Progenitor cell of endocrine pancreas (in vitro differentiated cells): Measurements from ENCODE around the gene OR13C8. TPM values are rescaled to one million over a fixed set of nuclear protein-coding genes. Genes with fewer than 3 reads are reported as not detected.

Source experiments
- DNase-seq: peaks from one replicate; pipeline ENCODE4 v3.0.0; 2021; ENCODE audit warnings: low spot score; ENCODE audit not compliant: unreplicated experiment
- H3K27ac Mint-ChIP-seq: 2 replicates; pipeline ENCODE4 v1.8.0; 2021; ENCODE audit warnings: mild to moderate bottlenecking, moderate library complexity, mixed read lengths
- H3K27me3 Mint-ChIP-seq: 2 replicates; pipeline ENCODE4 v1.8.0; 2021; ENCODE audit warnings: mixed read lengths
- H3K36me3 Mint-ChIP-seq: 2 replicates; pipeline ENCODE4 v1.8.0; 2022; ENCODE audit warnings: mixed read lengths; ENCODE audit not compliant: insufficient read depth
- H3K4me1 Mint-ChIP-seq: 2 replicates; pipeline ENCODE4 v1.8.0; 2021; ENCODE audit warnings: low read depth, mixed read lengths
- H3K4me3 Mint-ChIP-seq: 2 replicates; pipeline ENCODE4 v1.8.0; 2021; ENCODE audit warnings: low read depth, mild to moderate bottlenecking, moderate library complexity, mixed read lengths
- H3K9me3 Mint-ChIP-seq: 2 replicates; pipeline ENCODE4 v1.8.0; 2021; ENCODE audit warnings: low read depth, mixed read lengths
- total RNA-seq: library from RNA; stranded (reverse); gene quantifications from 2 replicates; pipeline ENCODE4 v1.2.1, GENCODE V29; 2021
- TF ChIP-seq, protein P1 (sequence below): fragments of 200-600 bp; sonication (generic); IDR thresholded peaks from one replicate; pipeline ENCODE4 v1.5.0; 2021; ENCODE audit warnings: antibody characterized with exemption, mild to moderate bottlenecking; ENCODE audit not compliant: unreplicated experiment

OR13C8 gene
- total RNA-seq, 1 donor from 2014 or later = not detected

GRCh38 chr9:104553261-104553660 lies 15.7 kb upstream of the OR13C8 start:
- Mint-ChIP-seq H3K9me3 (peaks cover 9% of the 10 kb centered on the region), H3K4me1 (no peaks in the 10 kb centered on the region), H3K4me3 (no peak overlapping the region), H3K27me3 (no peaks in the 10 kb centered on the region), H3K27ac (no peak overlapping the region), H3K36me3 (no peaks in the 10 kb centered on the region)
- TF ChIP-seq, protein P1, sequence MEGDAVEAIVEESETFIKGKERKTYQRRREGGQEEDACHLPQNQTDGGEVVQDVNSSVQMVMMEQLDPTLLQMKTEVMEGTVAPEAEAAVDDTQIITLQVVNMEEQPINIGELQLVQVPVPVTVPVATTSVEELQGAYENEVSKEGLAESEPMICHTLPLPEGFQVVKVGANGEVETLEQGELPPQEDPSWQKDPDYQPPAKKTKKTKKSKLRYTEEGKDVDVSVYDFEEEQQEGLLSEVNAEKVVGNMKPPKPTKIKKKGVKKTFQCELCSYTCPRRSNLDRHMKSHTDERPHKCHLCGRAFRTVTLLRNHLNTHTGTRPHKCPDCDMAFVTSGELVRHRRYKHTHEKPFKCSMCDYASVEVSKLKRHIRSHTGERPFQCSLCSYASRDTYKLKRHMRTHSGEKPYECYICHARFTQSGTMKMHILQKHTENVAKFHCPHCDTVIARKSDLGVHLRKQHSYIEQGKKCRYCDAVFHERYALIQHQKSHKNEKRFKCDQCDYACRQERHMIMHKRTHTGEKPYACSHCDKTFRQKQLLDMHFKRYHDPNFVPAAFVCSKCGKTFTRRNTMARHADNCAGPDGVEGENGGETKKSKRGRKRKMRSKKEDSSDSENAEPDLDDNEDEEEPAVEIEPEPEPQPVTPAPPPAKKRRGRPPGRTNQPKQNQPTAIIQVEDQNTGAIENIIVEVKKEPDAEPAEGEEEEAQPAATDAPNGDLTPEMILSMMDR = no peak
- no peak for DNase-seq

DNA sequence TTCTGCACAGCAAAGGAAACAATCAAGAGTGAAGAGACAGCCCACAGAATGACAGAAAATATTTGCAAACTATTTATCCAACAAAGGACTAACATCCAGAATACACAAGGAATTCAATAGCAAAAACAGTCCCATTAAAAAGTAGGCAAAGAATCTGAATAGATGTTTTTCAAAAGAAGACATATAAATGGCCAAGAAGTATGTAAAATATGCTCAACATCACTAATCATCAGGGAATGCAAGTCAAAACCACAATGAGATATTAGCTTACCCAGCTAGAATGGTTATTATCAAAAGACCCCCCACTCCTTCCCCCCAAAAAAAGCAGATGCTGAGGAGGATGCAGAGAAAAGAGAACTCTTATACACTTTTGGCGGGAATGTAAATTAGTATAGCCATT lies 13.4 kb upstream of the OR13C8 start:
- H3K27ac Mint-ChIP-seq = no peak overlapping the region
- H3K36me3 Mint-ChIP-seq = peaks cover 1% of the 10 kb centered on the region
- H3K4me1 Mint-ChIP-seq = no peaks in the 10 kb centered on the region
- H3K9me3 Mint-ChIP-seq = peaks cover 19% of the 10 kb centered on the region
- H3K27me3 Mint-ChIP-seq = no peaks in the 10 kb centered on the region
- no peak for DNase-seq
- H3K4me3 Mint-ChIP-seq = no peak overlapping the region
- TF ChIP-seq, protein P1 = no peak

DNA sequence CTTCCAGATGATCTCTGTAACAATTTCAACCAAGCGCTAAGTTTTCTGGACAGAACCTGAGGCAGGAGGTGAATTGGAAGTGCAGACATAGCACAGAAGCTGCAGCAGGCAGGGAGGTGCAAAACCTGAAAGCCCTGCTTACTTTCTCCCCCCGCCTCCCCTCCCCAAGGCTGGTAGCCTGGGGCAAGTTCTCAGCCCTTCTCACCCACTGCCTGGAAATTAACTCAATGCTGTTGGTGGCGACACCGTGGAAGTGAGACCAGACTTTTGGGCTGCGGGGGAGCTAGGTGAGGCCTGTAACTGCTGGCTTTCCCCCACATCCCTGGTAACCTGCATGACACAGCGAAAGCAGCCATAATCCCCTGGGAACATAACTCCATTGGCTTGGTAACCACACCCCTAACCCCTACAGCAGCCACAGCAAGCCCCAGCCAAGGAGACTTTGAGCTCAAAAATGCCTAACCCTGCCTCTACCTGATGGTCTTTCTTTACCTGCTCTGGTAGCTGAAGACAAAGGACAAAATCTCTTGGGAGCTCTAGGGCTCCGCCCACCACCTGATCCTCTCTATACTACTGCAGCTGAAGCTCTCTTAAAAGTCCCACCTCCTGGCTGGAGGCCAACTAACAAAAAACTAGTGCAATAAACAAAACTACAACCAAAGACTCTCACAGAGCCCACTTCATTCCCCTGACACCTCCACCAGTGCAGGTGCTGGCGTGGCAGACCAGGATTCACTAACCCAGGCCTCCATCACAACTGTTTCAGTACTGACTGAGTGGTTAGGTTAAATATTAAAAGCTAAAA lies 11.9 kb upstream of the OR13C8 start:
- Mint-ChIP-seq H3K9me3 (peaks cover 19% of the 10 kb centered on the region), H3K27ac (no peak overlapping the region), H3K4me3 (no peak overlapping the region), H3K4me1 (no peaks in the 10 kb centered on the region), H3K27me3 (no peaks in the 10 kb centered on the region), H3K36me3 (peaks cover 1% of the 10 kb centered on the region)
- TF ChIP-seq, protein P1 = no peak
- DNase-seq = no peak

GRCh38 chr9:104564358-104564757 lies 4.6 kb upstream of the OR13C8 start:
- DNase-seq = no peak
- TF ChIP-seq, protein P1 = no peak
- peaks cover 8% of the 10 kb centered on the region for H3K9me3 Mint-ChIP-seq
- no peaks in the 10 kb centered on the region for H3K36me3 Mint-ChIP-seq
- no peak overlapping the region for H3K27ac Mint-ChIP-seq
- no peak overlapping the region for H3K4me3 Mint-ChIP-seq
- H3K27me3 Mint-ChIP-seq = no peaks in the 10 kb centered on the region
- no peaks in the 10 kb centered on the region for H3K4me1 Mint-ChIP-seq

DNA sequence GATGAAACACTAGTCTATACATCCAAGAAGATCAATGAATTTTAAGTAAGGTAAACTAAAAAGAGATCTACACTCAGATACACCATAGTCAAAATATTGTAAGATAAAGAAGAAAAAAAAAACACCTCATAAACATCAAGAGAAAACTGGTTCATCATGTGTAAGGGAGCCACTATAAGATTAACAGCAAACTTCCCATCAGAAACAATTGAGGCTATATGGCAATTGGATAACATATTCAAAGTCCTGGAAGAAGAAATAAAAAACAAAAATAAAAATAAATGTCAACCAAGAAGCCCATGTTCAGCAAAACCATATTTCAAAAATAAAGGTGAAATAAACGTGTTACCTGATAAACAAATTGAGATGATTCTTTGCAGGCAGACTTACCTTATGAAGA lies 3.6 kb downstream of the OR13C8 start:
- Mint-ChIP-seq H3K4me3 (no peak overlapping the region), H3K27me3 (no peaks in the 10 kb centered on the region), H3K9me3 (peaks cover 27% of the 10 kb centered on the region), H3K4me1 (no peaks in the 10 kb centered on the region), H3K36me3 (no peaks in the 10 kb centered on the region), H3K27ac (no peak overlapping the region)
- DNase-seq = no peak
- TF ChIP-seq, protein P1 = no peak
